Adipocyte (in vitro differentiated cells): ENCODE measurements around the gene OSBPL9.
"Not testable (repeated sequence)": the region's sequence is repeated elsewhere in the genome, so short reads cannot be mapped to it uniquely, and the experiment has no call there.

Experiments used
- DNase-seq: peaks from one replicate; pipeline ENCODE4 v3.0.0-alpha.2; 2015; ENCODE audit warnings: low read depth
- H3K27me3 ChIP-seq: replicated peaks from 2 replicates; pipeline ENCODE4 v1.7.0; 2013; ENCODE audit warnings: mild to moderate bottlenecking, low read length, moderate library complexity; ENCODE audit not compliant: control insufficient read depth, insufficient read depth
- H3K36me3 ChIP-seq: 2 replicates; pipeline ENCODE4 v1.7.0; 2013; ENCODE audit warnings: low read length, mild to moderate bottlenecking, moderate library complexity; ENCODE audit not compliant: control insufficient read depth, insufficient read depth, severe bottlenecking
- H3K4me1 ChIP-seq: 2 replicates; pipeline ENCODE4 v1.7.0; 2013; ENCODE audit warnings: mild to moderate bottlenecking, low read length, moderate library complexity; ENCODE audit not compliant: control insufficient read depth, insufficient read depth
- H3K4me3 ChIP-seq: 2 replicates; pipeline ENCODE4 v1.7.0; 2013; ENCODE audit warnings: mild to moderate bottlenecking, low read length, moderate library complexity
- H3K9ac ChIP-seq: 2 replicates; pipeline ENCODE4 v1.7.0; 2013; ENCODE audit warnings: mild to moderate bottlenecking, low read length, moderate library complexity
- H3K9me3 ChIP-seq: 2 replicates; pipeline ENCODE4 v1.7.0; 2013; ENCODE audit warnings: mild to moderate bottlenecking, low read length, moderate library complexity; ENCODE audit not compliant: control insufficient read depth

Gene OSBPL9

GRCh38 chr1:51794868-51795267, 178.0 kb downstream of the OSBPL9 start:
- peaks cover 85% of the 10 kb centered on the region for H3K36me3 ChIP-seq
- H3K9me3 ChIP-seq: no peaks in the 10 kb centered on the region
- H3K9ac ChIP-seq: no peak overlapping the region
- no peak overlapping the region for H3K4me3 ChIP-seq
- H3K27me3 ChIP-seq: no peaks in the 10 kb centered on the region
- peaks cover 3% of the 10 kb centered on the region for H3K4me1 ChIP-seq
- DNase-seq: no peak

GRCh38 chr1:51799372-51799771, 182.5 kb downstream of the OSBPL9 start:
- peaks cover 83% of the 10 kb centered on the region for H3K36me3 ChIP-seq
- no peaks in the 10 kb centered on the region for H3K9me3 ChIP-seq
- no peaks in the 10 kb centered on the region for H3K27me3 ChIP-seq
- no peaks in the 10 kb centered on the region for H3K4me1 ChIP-seq
- no peak overlapping the region for H3K4me3 ChIP-seq
- no peak for DNase-seq
- H3K9ac ChIP-seq: no peak overlapping the region

- no peaks in the 10 kb centered on the region for H3K27me3 ChIP-seq
- no peak overlapping the region for H3K4me3 ChIP-seq
- no peak overlapping the region for H3K9ac ChIP-seq
- H3K9me3 ChIP-seq: no peaks in the 10 kb centered on the region
- no peak for DNase-seq
- H3K4me1 ChIP-seq: peaks cover 4% of the 10 kb centered on the region
- peaks cover 94% of the 10 kb centered on the region for H3K36me3 ChIP-seq
Observed at GRCh38 chr1:51814513-51814912, 197.6 kb downstream of the OSBPL9 start.

GRCh38 chr1:51818487-51818886, 201.6 kb downstream of the OSBPL9 start:
- no peak overlapping the region for H3K4me3 ChIP-seq
- H3K27me3 ChIP-seq: no peaks in the 10 kb centered on the region
- H3K9me3 ChIP-seq: no peaks in the 10 kb centered on the region
- peaks cover 14% of the 10 kb centered on the region for H3K4me1 ChIP-seq
- no peak overlapping the region for H3K9ac ChIP-seq
- peaks cover 90% of the 10 kb centered on the region for H3K36me3 ChIP-seq
- DNase-seq: no peak

- Histone ChIP-seq H3K4me1 (peaks cover 14% of the 10 kb centered on the region), H3K36me3 (peaks cover 89% of the 10 kb centered on the region)
- H3K4me3 ChIP-seq, DNase-seq, H3K9ac ChIP-seq, H3K27me3 ChIP-seq, H3K9me3 ChIP-seq: not testable (repeated sequence)
Observed at GRCh38 chr1:51819021-51819420, 202.1 kb downstream of the OSBPL9 start.

- Histone ChIP-seq H3K36me3 (peaks cover 89% of the 10 kb centered on the region), H3K9ac (no peak overlapping the region), H3K4me3 (no peak overlapping the region), H3K27me3 (no peaks in the 10 kb centered on the region), H3K9me3 (no peaks in the 10 kb centered on the region), H3K4me1 (peaks cover 14% of the 10 kb centered on the region)
- peak; percentile 65 for DNase-seq
Observed at GRCh38 chr1:51819810-51820209, 202.9 kb downstream of the OSBPL9 start.

GRCh38 chr1:51829058-51829457, 212.2 kb downstream of the OSBPL9 start:
- Histone ChIP-seq H3K4me1 (no peaks in the 10 kb centered on the region), H3K9me3 (no peaks in the 10 kb centered on the region), H3K4me3 (no peak overlapping the region), H3K9ac (no peak overlapping the region), H3K27me3 (no peaks in the 10 kb centered on the region), H3K36me3 (peaks cover 90% of the 10 kb centered on the region)
- no peak for DNase-seq

- Histone ChIP-seq H3K4me3 (no peak overlapping the region), H3K36me3 (peaks cover 84% of the 10 kb centered on the region), H3K9me3 (no peaks in the 10 kb centered on the region), H3K4me1 (no peaks in the 10 kb centered on the region), H3K9ac (no peak overlapping the region), H3K27me3 (no peaks in the 10 kb centered on the region)
- DNase-seq: no peak
Observed at GRCh38 chr1:51833700-51834099, 216.8 kb downstream of the OSBPL9 start.

GRCh38 chr1:51837243-51837642, 220.4 kb downstream of the OSBPL9 start:
- DNase-seq: no peak
- Histone ChIP-seq H3K4me3 (no peak overlapping the region), H3K27me3 (no peaks in the 10 kb centered on the region), H3K9me3 (no peaks in the 10 kb centered on the region), H3K4me1 (no peaks in the 10 kb centered on the region), H3K36me3 (peaks cover 71% of the 10 kb centered on the region), H3K9ac (no peak overlapping the region)
